ENCODE measurements around the gene ADGRD1.

ADGRD1 gene

DNA sequence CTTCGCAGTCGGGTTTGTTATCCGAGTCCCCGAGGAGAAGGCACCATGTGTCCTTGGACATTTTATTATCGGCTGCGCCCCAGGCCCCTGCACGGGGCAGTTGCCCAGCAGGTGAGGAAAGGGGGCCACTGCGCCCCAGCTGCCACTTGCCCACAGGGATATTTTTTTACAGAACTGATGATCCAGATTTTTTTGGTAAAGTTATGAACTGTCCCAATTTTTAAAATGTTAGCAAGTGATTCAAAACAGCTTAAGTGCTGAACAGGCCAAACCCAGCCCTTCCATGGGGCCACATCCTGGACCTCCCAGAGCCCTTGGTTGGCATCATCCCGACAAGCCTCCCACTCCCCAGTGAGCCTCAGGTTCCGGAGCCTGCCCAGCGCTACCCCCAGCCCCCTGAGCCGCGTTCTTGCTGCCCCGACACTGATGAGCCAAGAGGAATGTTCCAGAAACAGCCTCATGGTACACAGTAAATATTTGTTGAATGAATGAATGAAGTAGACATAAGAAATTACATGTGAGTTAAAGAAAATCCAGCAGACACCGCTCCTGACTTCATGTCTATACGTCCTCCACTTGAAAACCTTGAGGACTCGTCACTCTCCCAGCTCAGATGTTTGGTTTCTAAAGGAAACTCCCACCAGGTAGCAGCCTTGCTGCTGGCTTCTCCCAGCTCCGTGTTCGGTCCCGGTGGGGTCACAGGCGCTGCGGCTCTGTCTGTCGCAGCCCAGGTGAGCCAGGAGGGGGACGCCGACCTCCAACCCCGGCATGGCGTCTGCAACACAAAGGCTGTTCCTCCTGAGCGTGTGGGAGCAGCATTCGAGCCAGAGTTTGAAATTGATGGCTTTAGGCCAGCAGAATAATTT lies 88.5 kb downstream of the ADGRD1 start:
- DNase-seq (ENCODE audit: low read depth in 3 of 3): no peak

DNA sequence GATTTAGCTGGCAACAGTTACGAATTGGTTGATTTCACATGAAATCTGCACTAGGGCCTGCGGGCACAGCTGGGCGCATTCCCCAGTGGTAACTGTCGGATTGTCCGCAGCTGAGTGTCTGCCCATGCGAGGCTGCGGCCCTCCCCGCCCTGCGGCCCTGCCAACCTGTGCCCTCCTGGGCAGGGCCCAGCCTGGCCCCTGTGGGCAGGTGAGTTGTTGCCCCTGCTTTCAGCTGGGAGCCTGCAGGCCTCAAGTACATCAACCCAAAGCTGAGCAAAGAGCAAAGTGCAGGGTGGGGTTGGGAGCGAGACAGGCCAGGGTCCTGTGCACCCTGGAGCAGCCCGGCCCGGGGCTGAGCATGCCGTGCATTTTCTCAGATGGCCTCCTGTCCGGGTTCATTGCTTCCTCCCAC lies 89.1 kb downstream of the ADGRD1 start:
- no peak for DNase-seq (ENCODE audit: low read depth in 3 of 3)

DNA sequence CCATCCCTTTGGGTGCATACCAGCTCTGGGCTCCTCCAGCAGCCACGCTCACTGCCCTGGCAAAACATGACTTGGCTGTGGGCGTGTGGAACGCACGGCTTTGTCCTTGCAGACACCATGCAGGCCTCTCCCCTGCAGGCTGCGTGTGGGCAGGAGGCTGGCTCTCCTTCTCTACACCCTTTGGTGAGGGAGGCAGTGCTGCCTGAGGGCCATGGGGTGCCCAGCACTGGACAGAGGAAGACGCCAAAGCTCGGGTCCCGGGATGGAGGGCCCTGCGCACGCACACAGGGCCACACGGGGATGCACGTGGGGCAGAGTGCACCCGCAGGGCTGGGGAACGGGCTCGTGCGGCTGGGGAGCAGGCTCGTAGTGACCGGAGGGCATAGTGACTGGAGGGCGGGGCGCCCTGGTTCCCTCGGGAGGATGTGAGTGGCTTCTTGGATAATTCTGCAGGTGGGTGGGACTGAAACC lies 89.7 kb downstream of the ADGRD1 start:
- DNase-seq (ENCODE audit: low read depth in 3 of 3): no peak

DNA sequence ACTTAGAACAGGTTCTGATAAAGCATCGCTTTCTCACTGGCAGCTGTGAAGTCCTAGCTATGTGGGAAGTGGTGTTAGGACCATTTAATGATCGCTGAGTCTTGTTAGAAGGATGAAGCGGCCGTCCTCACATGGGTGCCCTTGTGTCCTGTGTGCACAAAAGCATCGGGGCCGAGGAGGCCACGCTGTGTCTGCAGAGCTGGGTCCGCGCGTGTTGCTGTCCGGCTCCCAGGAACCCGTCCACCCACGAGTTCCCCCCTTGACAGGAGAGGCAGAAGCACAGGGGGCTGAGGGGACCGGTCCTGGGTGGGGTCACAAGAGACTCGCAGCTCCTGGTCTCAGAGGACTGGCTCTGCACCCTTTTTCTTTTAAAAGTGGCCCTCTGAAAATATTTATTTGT lies 90.4 kb downstream of the ADGRD1 start:
- DNase-seq (ENCODE audit: low read depth in 3 of 3): no peak

DNA sequence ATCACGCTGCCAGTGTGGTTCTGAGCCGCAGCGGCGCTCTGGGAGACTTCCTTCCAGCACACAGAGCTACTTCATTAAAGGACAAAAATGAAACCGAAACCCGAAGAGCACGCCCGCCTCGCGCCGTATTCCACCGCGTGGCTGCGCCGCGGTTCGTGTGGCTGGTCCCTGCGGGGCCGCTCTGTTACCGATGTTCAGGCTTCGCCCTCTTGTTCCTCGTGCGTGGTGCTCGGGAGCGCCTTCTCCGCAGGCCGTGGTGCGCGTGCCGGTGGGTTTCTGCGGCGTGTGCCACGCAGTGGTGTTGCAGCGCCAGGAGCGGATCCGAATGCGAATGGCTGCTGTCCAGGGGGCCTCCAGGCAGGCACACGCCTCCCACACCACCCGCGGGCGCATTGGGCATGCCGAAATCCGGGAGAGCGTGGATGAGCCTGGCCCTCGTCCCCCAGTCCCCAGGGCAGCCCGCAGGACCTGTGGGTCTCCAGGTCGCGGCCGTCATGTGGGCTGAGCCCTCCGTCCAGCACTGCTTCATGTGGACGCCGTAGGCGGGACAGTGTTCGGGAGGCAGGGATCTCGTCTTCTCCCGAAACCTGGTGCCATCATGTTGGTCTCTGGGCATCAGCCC lies 91.2 kb downstream of the ADGRD1 start:
- DNase-seq (ENCODE audit: low read depth in 3 of 3): no peak

DNA sequence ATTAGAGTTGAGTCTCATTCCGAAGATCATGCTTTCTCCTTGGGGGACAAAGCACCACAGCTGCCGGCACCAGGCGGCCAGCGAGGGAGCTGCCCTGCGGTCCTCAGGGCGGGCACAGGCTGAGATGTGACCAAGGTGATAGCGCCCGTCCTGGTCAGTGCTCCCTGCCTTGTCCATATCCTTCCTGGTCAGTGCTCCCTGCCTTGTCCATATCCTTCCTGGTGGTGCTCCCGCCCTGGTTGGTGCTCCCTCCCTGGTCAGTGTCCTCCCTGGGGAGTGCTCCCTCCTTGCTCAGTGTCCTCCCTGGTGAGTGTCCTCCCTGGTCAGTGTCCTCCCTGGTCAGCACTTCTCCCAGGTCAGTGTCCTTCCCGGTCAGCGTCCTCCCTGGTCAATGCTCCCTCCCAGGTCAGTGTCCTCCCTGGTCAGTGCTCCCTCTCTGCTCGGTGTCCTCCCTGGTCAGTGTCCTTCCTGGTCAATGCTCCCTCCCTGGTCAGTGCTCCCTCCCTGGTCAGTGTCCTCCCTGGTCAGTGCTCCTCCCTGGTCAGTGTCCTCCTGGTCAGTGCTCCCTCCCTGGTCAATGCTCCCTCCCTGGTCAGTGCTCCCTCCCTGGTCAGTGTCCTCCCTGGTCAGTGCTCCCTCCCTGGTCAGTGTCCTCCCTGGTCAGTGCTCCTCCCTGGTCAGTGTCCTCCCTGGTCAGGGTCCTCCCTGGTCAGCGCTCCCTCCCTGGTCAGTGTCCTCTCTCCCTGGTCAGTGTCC lies 92.2 kb downstream of the ADGRD1 start:
- DNase-seq (ENCODE audit: low read depth in 3 of 3): no peak

DNA sequence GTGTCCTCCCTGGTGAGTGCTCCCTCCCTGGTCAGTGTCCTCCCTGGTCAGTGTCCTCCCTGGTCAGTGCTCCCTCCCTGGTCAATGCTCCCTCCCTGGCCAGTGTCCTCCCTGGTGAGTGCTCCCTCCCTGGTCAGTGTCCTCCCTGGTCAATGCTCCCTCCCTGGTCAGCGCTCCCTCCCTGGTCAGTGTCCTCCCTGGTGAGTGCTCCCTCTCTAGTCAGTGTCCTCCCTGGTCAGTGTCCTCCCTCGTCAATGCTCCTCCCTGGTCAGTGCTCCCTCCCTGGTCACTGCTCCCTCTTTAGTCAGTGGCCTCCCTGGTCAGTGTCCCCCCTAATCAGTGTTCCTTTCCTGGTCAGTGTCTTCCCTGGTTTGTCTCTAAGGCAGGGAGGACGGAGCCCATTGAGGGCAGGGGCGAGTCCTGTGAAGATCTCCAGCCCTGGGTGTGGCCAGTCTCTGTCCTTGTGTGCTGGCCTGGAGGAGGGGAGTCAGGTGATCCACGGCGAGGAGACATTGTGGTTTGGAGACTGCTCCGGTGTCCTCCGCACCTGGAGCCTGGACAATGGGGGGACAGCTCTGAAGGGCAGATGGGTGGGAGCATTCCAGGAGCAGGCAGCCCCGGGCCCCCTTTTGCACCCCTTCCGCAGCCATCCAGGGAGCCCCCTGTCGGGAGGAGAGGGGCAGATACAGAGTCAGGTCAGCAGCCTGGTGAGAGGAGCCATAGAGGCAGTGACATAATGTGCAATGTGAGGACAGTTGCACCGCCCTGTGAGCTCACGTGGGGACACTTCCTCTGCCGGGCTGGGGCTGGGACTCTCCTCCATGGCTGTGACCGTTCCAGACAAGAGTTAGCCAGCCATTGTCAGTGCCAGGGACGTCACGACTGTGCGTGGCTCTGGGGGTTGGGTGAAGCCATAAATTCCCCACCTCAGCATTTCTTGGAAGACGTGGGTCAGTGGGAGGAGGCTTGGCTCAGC lies 93.4 kb downstream of the ADGRD1 start:
- DNase-seq (ENCODE audit: low read depth in 3 of 3): no peak

DNA sequence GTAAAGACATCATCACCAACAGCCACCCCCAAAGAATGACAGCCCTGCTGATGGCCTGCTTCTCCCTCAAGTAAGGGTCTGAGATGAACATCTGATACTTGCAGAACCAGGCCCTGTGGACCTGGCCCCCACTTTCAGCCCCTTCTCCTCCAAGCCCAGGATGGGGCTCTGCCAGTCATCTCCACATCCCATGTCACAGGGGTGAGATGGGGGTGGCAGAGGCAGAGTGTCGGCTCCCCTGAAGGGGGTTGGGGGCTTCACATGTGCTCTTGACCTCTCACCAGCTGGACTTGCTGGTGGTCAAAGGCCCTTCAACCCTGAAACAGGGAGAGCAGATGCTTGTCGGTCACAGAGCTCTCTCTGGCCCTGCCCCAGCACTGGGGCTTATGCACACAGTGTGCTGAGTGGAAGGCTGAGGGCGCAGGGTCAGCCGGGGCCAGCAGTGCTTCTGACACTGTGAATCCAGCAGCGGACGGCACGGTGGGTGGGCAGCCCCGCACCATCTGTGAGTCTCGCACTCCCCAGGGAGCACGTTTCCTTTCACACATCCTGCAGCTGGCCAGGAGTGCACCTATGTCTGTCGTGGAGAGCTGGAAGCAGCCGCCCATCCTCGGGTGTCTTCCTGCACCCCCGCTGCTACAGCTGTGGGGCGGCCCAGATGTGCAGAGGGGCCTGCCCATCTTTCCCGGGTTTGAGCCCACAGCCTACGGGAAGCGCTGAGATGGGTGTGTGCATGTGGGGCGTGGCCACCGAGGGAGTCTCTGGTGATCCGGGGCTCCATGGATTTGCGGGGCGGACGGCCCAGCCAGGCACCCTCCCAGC lies 94.3 kb downstream of the ADGRD1 start:
- DNase-seq (ENCODE audit: low read depth in 3 of 3): no peak

DNA sequence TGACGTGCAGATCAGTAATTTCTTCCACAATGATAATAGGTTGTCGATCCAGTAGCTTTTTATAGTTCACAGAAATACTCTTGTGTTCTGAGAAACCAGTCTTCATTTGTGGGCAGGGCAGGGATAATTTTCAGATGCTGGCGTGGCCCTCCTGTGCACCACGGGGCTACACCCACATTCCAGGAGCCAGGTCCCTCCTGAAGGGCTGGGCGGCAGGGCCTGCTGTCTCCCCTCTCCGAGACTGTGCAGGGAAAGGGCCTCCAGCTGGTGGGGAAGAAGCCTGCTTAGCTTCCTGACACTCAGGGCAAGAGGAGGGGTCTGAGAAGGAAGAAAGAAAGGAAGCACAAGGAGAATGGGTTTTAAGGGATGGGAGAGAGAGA lies 94.9 kb downstream of the ADGRD1 start:
- DNase-seq (ENCODE audit: low read depth in 3 of 3): no peak

DNA sequence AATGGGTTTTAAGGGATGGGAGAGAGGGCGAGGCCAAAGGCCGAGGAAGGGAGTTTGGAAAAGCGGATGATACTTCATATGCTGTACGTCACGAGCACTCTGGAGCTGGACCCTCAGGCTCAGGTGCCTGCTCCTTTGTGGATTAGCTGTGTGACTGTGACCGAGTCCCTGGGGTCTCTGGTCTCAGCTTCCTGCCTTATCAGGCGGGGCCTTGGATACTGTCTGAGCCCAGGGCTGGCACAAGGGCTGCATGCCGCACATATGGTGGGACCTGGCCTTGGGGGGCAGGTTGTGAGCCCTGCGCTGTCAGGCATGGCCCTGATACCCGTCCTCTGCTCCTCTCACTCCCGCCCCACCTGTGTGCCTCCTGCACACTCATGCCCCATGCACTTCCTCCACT lies 95.3 kb downstream of the ADGRD1 start:
- no peak for DNase-seq (ENCODE audit: low read depth in 3 of 3)

DNA sequence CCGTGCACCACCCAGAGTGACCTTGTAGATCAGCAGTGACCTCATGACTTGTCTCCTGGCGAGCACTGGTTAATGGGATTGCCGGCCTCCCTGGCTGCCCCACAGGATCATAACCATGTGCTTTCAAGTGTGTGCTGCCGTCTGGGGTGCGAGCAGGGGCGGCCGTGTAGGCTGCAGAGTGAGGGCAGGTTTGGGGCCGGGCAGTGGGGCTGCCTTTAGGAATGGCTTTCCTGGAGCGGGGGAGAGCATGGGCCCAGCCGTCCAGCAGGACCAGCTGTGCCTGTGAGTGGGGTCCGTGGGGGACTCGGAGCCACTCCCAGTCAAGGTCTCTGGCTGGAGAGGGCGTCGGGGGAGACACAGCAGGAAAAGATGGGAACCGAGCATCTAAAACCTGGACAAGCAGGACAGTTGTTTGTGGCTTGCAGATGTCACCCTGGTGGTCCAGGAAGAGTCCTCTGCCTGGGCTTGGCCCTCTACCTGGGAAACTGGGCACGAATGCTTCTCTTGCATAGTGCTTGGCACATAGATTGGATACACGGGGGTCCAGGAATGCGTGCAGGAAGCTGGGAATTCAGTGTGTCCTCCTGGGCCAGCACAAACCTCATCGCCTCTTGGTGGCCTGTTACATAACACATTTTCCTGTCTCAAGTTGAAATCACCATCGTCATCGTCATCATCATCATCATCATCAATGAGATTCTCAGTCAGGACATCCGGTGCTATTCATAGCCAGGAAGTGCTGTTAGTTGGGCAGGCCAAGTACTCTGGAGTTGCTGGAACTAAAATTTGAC lies 96.0 kb downstream of the ADGRD1 start:
- no peak for DNase-seq (ENCODE audit: low read depth in 3 of 3)

DNA sequence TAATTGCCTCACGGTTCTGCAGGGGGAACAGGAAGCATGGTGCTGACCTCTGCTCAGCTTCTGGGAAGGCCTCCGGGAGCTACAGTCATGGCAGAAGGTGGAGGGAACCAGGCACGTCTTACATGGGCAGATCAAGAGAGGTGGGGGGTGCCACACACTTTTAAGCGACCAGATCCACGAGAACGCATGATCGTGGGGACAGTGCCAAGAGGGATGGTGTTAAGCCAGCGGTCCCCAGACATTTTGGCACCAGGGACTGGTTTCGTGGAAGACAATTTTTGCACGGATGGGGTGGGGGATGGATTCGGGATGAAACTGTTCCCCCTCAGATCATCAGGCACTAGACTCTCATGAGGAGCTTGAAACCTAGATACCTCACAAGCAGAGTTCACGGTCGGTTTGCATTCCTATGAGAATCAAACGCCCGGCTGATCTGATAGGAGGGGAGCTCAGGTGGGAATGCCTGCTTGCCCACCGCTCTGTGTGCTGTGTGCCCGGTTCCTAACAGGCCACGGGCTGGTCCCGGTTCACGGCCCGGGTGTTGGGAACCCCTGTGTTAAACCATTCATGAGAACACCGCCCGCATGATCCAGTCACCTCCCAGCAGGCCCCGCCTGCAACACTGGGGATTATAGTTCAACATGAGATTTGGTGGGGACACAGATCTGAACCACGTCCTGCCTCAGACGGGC lies 96.9 kb downstream of the ADGRD1 start:
- DNase-seq (ENCODE audit: low read depth in 3 of 3): no peak

DNA sequence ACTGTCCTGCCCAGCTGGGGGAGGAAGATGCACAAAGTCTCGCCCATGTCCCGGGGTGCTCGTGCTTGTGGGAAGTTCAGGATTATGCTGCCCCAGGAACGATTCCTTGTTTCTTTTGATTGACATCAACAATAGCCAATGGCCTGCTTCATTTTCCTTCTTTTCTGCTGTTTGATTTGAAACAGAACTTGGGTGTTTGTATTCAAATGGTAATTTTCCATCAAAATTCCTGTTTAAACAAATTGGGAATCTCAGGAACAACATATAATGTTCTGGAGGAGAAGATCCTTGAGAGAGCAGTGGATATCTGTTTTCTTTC lies 97.4 kb downstream of the ADGRD1 start:
- DNase-seq (ENCODE audit: low read depth in 3 of 3): no peak

DNA sequence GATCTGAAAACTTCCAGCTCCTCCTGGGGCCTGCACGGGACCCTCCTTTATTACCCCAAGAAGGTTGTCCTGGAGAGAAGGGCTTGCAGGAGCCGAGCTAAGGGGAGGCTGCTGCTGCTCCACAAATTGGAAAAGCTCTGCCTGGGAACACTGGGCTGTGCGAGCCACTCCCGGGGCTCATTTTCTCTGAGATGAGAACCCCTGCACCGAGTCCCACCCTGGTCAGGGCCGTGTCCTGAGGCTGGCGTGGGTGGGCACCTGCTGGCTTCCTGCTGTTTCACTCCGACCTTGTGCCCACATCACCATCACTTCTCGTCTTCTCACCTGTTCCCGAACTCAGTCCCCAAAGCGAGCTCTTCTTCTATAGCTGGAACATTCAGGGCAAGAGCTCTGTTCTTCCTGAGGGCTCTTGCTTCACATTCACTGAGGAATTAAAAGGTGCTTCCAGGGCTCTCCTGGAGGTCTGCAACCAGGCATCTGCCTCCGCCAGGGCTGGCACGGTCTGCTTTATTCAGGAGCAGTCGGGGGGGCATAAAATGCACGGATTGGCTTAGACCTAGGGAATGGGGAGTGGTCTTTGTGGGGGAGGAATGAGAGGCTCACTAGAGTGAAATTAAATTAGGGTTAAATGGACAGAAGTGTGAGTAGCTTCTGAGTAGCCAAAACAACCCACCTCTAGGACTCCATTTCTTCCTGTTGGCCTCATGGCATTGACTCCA lies 98.5 kb downstream of the ADGRD1 start:
- no peak for DNase-seq (ENCODE audit: low read depth in 3 of 3)

DNA sequence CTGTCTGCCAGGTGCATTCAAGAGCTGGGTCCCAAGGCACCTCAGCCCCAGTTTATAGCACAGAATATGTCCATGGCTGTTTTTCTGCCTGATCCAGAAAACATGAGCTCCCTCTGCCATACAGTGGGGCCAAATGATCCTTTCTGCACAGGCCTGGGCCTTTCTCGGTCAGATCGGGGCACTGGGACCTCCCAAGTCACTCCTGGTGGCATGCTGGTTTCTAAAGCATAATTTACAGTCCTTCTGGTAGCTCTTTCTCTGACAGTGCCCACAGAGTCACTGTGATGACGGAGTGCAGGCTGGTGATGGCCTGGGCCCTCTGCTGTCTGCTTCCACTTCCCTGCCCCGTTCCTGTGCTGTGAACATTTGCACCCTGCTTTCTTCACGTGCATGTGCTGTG lies 99.2 kb downstream of the ADGRD1 start:
- no peak for DNase-seq (ENCODE audit: low read depth in 3 of 3)

DNA sequence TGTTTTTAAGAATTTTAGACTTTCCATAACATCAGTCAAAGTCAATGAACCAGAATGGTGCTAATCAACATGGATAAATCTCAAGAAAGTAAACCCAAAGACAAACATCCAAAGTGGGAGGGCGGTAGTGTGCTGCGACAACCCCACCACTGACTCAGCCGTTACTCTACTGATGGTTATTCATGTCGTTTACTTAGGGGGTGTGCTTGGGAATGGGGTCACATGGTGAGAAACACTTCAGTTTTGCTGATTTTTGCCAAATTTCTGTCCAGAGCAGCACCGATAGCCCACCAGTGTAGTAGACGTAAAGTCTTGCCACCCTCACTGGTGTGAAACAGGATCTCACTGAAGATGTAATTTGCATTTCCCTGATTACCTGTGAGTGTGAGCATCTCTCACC lies 99.9 kb downstream of the ADGRD1 start:
- DNase-seq (ENCODE audit: low read depth in 3 of 3): no peak

DNA sequence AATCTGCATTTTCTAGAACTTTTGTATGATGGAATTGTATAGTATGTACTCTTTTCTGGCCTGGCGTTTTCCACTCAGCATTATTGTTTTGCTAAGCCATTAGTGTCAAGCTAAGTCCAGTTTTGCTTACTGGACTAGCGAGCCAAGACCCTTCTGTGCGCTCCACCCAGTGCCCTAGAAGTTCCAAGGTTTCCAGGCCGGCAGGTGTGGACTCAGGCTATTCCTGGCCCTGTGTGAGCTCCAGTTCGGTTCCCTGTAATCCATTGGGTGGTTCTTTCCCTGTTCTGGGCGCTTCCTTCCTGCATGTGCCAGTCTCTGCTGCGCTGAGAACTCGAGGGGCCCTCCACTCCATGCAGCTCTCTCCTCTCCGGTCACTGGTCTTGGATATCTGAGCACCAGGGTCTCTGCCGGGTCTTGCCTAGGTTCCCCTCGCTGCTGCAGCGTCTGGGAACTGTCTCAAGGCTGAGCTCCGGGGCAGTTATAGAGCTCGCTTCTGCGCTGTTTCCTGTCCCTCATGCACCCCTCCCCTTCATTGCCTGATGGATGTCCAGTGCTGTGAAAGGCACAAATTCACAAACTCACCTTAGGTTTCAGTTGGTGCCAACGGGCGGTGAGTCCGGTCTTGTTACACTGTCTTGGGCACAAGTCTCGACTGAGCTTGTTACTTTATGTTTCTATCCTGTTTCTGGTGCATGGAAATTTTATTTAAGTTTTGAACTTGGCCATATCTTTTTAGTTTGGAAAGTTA lies 100.8 kb downstream of the ADGRD1 start:
- DNase-seq (ENCODE audit: low read depth in 3 of 3): no peak

DNA sequence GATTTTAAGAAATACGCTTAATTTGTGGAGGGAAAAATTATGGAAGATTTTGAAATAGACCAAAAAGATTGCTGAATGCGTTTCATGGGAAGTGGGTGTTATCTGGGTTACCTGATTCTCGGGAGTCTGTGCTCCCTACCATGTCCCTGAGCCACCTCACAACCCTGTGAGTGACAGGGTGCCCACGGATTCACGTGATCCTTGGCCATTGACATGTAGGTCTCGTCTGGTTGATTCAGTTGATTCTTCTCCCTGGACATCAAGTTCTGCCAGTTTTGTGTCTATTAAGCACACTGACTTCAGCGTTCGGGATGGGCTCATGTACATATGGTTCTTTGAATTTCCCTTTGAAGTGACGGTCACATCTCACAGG lies 101.4 kb downstream of the ADGRD1 start:
- DNase-seq (ENCODE audit: low read depth in 3 of 3): no peak

Data from stimulated activated CD4-positive, alpha-beta T cell treated with anti-CD3 and anti-CD28 coated beads, TNF-alpha, amount 100 ng/mL, for 48 hours (primary cell).